GM18867 (cell line): ENCODE results near the gene CLIC5.
A peak's percentile ranks its signal among the peaks of the same experiment; 100 is the strongest.
"Not testable (repeated sequence)": the region's sequence is repeated elsewhere in the genome, so short reads cannot be mapped to it uniquely, and the experiment has no call there.

Experiments used
- ATAC-seq: cut with Tn5 transposase; IDR thresholded peaks from one replicate; pipeline ENCODE4 v1.9.1; 2021; ENCODE audit warnings: mild to moderate bottlenecking, moderate library complexity; ENCODE audit not compliant: unreplicated experiment

Gene CLIC5

GRCh38 chr6:45929421-45930361 lies 86.0 kb downstream of the CLIC5 start:
- ATAC-seq: no peak

- ATAC-seq: no peak
Observed at GRCh38 chr6:45928721-45929305, 86.8 kb downstream of the CLIC5 start.

GRCh38 chr6:45927421-45928320 lies 88.0 kb downstream of the CLIC5 start:
- ATAC-seq: no peak

- ATAC-seq: not testable (repeated sequence)
Observed at GRCh38 chr6:45926423-45926822, 89.2 kb downstream of the CLIC5 start.

- no peak for ATAC-seq
Observed at GRCh38 chr6:45924763-45925342, 90.8 kb downstream of the CLIC5 start.

GRCh38 chr6:45923831-45924391 lies 91.7 kb downstream of the CLIC5 start:
- ATAC-seq: peak; percentile 54

GRCh38 chr6:45922728-45923351 lies 92.8 kb downstream of the CLIC5 start:
- ATAC-seq: peak; percentile 36

- ATAC-seq: no peak
Observed at GRCh38 chr6:45921691-45922281, 93.9 kb downstream of the CLIC5 start.

GRCh38 chr6:45920819-45921511 lies 94.7 kb downstream of the CLIC5 start:
- peak; percentile 64 for ATAC-seq

GRCh38 chr6:45917439-45917838 lies 98.2 kb downstream of the CLIC5 start:
- ATAC-seq: no peak

GRCh38 chr6:45916692-45917091 lies 99.0 kb downstream of the CLIC5 start:
- no peak for ATAC-seq

GRCh38 chr6:45915780-45916468 lies 99.7 kb downstream of the CLIC5 start:
- ATAC-seq: no peak

- ATAC-seq: no peak
Observed at GRCh38 chr6:45911691-45912090, 104.0 kb downstream of the CLIC5 start.

GRCh38 chr6:45903959-45904358 lies 111.7 kb downstream of the CLIC5 start:
- no peak for ATAC-seq

GRCh38 chr6:45902984-45903383 lies 112.7 kb downstream of the CLIC5 start:
- no peak for ATAC-seq

- ATAC-seq: no peak
Observed at GRCh38 chr6:45901767-45902650, 113.7 kb downstream of the CLIC5 start.
